ENCODE measurements around the gene FAM81A. TPM values are rescaled to one million over a fixed set of nuclear protein-coding genes. Genes with fewer than 3 reads are reported as not detected.
A peak's percentile ranks its signal among the peaks of the same experiment; 100 is the strongest.

The FAM81A gene
- not detected for total RNA-seq (2021; fragmentation: NEBNext Ultra II Directional; extraction: Animal tissue kit (Norgen Biotek cat#: 25700))
- long read RNA-seq, partial matches to known transcripts = 0 of 1 reads
- long read RNA-seq, other reads (novel, unspliced or antisense) = 1 of 1 reads

DNA sequence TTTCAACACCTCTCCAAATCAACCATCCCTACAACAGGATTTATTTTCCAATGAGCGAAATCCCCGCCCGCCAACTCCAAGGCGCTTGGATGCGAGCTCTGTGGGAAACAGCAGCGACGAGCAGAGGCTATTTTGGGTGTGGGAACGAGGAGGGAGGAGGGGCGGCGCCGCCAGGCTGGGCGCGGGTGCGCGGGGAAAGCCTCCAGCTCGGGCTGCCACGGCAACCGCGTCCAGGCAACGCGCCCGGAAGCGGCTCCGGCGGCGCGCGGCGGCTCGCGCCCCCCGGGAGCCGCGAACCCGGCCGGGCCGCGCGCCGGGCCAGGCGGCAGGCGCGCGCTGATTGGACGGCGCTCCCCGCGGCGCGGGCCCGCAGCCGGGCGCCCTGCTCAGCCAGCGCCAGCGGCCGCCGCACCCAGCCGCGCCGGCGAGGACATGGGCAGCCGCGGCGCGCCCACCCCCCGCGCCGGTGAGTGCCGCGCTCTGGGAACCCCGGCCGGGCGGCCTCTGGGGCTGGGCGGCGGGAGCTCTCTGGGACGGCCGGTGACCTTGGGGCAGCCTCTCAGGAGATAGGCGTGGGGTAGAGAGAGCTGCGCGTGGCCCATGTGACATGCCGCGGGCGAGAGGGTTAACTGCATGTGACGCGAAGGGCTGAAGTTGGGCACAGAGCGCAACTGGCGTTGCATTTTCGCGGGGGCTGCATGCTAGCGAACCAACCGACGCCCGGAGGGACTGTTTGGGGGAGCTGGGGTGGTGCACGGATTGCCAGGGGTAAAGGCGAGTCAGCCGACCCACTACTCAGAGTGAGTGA is at the start of gene FAM81A:
Gene FAM81A, plus strand, starts transcription at position 370 of the 808 bp plus-strand sequence. CDS start 20,441 bp downstream, outside the sequence.
- Mint-ChIP-seq H3K4me1 (ENCODE audit: low read depth) (peaks cover 12% of the 10 kb centered on the region), H3K27me3 (ENCODE audit: insufficient read depth) (peaks cover 57% of the 10 kb centered on the region), H3K27ac (no peak within 1 kb of the TSS), H3K4me3 (peak within 1 kb of the TSS; percentile 85), H3K36me3 (ENCODE audit: low read depth) (no peaks in the 10 kb centered on the region), H3K9me3 (no peaks in the 10 kb centered on the region)
- DNase-seq = peak; percentile 41
- TF ChIP-seq, protein P1, sequence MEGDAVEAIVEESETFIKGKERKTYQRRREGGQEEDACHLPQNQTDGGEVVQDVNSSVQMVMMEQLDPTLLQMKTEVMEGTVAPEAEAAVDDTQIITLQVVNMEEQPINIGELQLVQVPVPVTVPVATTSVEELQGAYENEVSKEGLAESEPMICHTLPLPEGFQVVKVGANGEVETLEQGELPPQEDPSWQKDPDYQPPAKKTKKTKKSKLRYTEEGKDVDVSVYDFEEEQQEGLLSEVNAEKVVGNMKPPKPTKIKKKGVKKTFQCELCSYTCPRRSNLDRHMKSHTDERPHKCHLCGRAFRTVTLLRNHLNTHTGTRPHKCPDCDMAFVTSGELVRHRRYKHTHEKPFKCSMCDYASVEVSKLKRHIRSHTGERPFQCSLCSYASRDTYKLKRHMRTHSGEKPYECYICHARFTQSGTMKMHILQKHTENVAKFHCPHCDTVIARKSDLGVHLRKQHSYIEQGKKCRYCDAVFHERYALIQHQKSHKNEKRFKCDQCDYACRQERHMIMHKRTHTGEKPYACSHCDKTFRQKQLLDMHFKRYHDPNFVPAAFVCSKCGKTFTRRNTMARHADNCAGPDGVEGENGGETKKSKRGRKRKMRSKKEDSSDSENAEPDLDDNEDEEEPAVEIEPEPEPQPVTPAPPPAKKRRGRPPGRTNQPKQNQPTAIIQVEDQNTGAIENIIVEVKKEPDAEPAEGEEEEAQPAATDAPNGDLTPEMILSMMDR (IDR thresholded peaks at IDR 0.05) = no peak

DNA sequence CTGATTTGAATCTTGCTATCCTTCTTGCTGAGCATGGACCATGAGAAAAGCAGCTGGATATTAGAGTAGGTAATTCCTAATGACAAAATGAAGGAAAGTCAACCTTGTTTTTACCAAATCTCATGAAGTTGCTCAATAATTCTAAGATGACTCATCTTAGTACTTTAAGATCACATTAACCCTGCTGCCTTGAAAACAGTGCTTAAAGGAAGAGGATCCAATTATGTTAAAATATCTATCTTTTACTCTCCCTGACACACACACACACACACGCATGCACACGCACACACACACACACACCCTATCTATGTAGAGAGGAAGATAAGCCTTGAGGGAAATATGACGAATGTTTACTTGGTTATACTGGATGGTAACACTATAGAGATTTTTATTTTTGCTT is 49.3 kb upstream of the FAM81A start:
- H3K4me3 Mint-ChIP-seq = no peak overlapping the region
- peaks cover 9% of the 10 kb centered on the region for H3K4me1 Mint-ChIP-seq (ENCODE audit: low read depth)
- no peaks in the 10 kb centered on the region for H3K9me3 Mint-ChIP-seq
- peak; percentile 26 for DNase-seq
- H3K27me3 Mint-ChIP-seq (ENCODE audit: insufficient read depth) = no peaks in the 10 kb centered on the region
- H3K27ac Mint-ChIP-seq = no peak overlapping the region
- H3K36me3 Mint-ChIP-seq (ENCODE audit: low read depth) = no peaks in the 10 kb centered on the region
- TF ChIP-seq, protein P1 (IDR thresholded peaks at IDR 0.05) = no peak

DNA sequence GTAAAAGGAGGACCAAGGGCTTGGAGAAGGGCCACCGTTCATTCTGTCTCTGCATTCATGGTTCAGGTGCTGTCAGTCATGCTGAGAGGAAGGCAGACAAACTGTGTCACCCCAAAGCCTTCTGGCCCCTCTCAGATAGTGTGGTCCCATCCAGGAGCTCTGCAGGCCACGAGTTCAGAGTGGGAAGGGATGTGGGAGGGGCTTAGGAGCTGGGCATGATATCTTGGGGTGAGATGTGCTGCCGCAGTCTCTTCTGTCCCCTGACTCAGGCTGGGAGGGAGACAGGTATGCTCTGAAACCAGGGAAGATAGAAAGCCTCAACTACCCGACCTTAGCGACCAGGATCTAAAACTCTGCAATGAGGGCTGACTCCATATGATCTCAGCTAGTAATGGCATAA is 45.7 kb upstream of the FAM81A start:
- no peak for DNase-seq
- Mint-ChIP-seq H3K27me3 (ENCODE audit: insufficient read depth) (peaks cover 7% of the 10 kb centered on the region; the same call in 1 of the 2 replicates), H3K4me3 (no peak overlapping the region), H3K4me1 (ENCODE audit: low read depth) (peaks cover 19% of the 10 kb centered on the region), H3K27ac (no peak overlapping the region), H3K36me3 (ENCODE audit: low read depth) (no peaks in the 10 kb centered on the region), H3K9me3 (no peaks in the 10 kb centered on the region)
- TF ChIP-seq, protein P1 (IDR thresholded peaks at IDR 0.05) = no peak

DNA sequence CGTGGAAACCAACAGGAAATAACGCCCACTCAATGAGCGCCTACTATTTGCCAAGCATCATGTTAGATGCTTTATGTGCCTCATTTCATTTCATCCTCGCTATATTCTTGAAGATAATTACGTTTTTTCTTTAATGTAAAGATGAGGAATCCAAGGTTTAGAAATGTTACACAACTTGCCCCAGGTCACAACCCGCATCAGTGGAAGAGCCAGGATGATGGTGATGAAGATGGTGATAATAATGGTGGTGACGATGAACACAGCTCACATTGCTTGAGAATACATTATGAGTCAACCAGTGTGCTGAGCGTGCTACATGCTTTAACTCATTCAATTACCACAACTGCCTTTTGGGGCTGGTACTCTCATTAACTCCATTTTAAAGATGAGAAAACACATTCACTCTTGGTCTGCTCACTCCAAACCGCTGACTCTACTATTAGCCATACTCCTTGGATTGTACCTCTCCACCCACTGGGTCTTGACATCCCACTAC is 43.8 kb upstream of the FAM81A start:
- H3K27ac Mint-ChIP-seq = no peak overlapping the region
- H3K4me3 Mint-ChIP-seq = no peak overlapping the region

DNA sequence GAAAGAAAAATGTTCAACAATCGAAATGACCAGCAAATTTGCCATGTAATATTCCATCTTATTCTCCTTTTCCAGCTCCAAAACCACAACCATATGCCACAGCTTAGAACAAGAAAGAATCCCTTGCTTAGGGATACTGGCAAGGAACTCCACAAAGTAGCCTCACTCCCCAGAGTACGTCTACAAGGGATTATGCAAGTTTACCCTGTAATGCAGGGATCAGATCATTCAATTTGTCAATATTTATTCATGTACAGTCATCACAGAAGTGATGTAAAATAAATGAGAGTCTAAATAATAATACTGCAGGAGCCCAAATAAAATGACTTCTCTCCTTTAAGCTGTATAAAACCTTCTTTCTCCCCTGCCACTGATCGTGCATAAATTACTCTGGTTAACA is 41.8 kb upstream of the FAM81A start:
- Mint-ChIP-seq H3K4me1 (ENCODE audit: low read depth) (peaks cover 10% of the 10 kb centered on the region), H3K27me3 (ENCODE audit: insufficient read depth) (peaks cover 17% of the 10 kb centered on the region), H3K27ac (no peak overlapping the region), H3K36me3 (ENCODE audit: low read depth) (no peaks in the 10 kb centered on the region), H3K4me3 (no peak overlapping the region), H3K9me3 (no peaks in the 10 kb centered on the region)
- TF ChIP-seq, protein P1 (IDR thresholded peaks at IDR 0.05) = no peak
- no peak for DNase-seq

More for the DNA sequence above, 43.8 kb upstream of the FAM81A start:
- TF ChIP-seq, protein P1 (IDR thresholded peaks at IDR 0.05) = no peak
- H3K4me1 Mint-ChIP-seq (ENCODE audit: low read depth) = peaks cover 10% of the 10 kb centered on the region
- no peak for DNase-seq
- peaks cover 7% of the 10 kb centered on the region; the same call in 1 of the 2 replicates for H3K27me3 Mint-ChIP-seq (ENCODE audit: insufficient read depth)
- H3K9me3 Mint-ChIP-seq = no peaks in the 10 kb centered on the region
- no peaks in the 10 kb centered on the region for H3K36me3 Mint-ChIP-seq (ENCODE audit: low read depth)

Measured in HFFc6 (cell line).